RCC 7860 (cell line): ENCODE results near the gene SYT11.
"Not testable (repeated sequence)": the region's sequence is repeated elsewhere in the genome, so short reads cannot be mapped to it uniquely, and the experiment has no call there.

ENCODE experiments used
- DNase-seq: peaks from one replicate; pipeline ENCODE4 v3.0.0-alpha.2; 2015; ENCODE audit warnings: low spot score
- FAIRE-seq: peaks from 2 replicates; lab custom pipeline; 2012; peaks lifted over from hg19 to GRCh38; lab: Jason Lieb, UNC

The SYT11 gene

GRCh38 chr1:155895617-155896016, 36.2 kb downstream of the SYT11 start:
- DNase-seq, FAIRE-seq: not testable (repeated sequence)

- DNase-seq, FAIRE-seq: not testable (repeated sequence)
Measured at GRCh38 chr1:155896476-155896875, 37.1 kb downstream of the SYT11 start.

- DNase-seq, result no peak
- FAIRE-seq, result no peak
Measured at GRCh38 chr1:155897746-155898145, 38.4 kb downstream of the SYT11 start.

- DNase-seq, result no peak
- FAIRE-seq, result no peak
Measured at GRCh38 chr1:155898888-155899287, 39.5 kb downstream of the SYT11 start.

- FAIRE-seq, result no peak
- no peak for DNase-seq
Measured at GRCh38 chr1:155899683-155900082, 40.3 kb downstream of the SYT11 start.

GRCh38 chr1:155900161-155900560, 40.8 kb downstream of the SYT11 start:
- DNase-seq (no peak), FAIRE-seq (no peak)

- FAIRE-seq, result no peak
- DNase-seq, result no peak
Measured at GRCh38 chr1:155904261-155904660, 44.9 kb downstream of the SYT11 start.

GRCh38 chr1:155909894-155910293, 50.5 kb downstream of the SYT11 start:
- peak; percentile 36 for FAIRE-seq

GRCh38 chr1:155910621-155911121, 51.3 kb downstream of the SYT11 start:
- DNase-seq (peak; percentile 20), FAIRE-seq (no peak)

More at GRCh38 chr1:155909894-155910293, 50.5 kb downstream of the SYT11 start:
- DNase-seq, result peak; percentile 40

- DNase-seq (peak; percentile 75), FAIRE-seq (peak; percentile 76)
Measured at GRCh38 chr1:155911156-155912055, 52.0 kb downstream of the SYT11 start, which contains the start of gene RIT1. Gene RIT1 (minus strand): TSS chr1:155911349. CDS start chr1:155910761, 588 bp downstream.

- DNase-seq (no peak), FAIRE-seq (no peak)
Measured at GRCh38 chr1:155912056-155912536, 52.7 kb downstream of the SYT11 start.

GRCh38 chr1:155913969-155914757, 54.8 kb downstream of the SYT11 start:
- DNase-seq (no peak), FAIRE-seq (no peak)

- FAIRE-seq (no peak), DNase-seq (no peak)
Measured at GRCh38 chr1:155918660-155919059, 59.3 kb downstream of the SYT11 start.

- DNase-seq (no peak), FAIRE-seq (no peak)
Measured at GRCh38 chr1:155919801-155920200, 60.4 kb downstream of the SYT11 start.

- DNase-seq (no peak), FAIRE-seq (no peak)
Measured at GRCh38 chr1:155920717-155921116, 61.4 kb downstream of the SYT11 start.

GRCh38 chr1:155925506-155925905, 66.1 kb downstream of the SYT11 start:
- DNase-seq (no peak), FAIRE-seq (no peak)

GRCh38 chr1:155929057-155929456, 69.7 kb downstream of the SYT11 start:
- FAIRE-seq (no peak), DNase-seq (no peak)

GRCh38 chr1:155930725-155931124, 71.4 kb downstream of the SYT11 start:
- DNase-seq, FAIRE-seq: not testable (repeated sequence)

- FAIRE-seq (no peak), DNase-seq (peak; percentile 14)
Measured at GRCh38 chr1:155931332-155932038, 72.1 kb downstream of the SYT11 start.

GRCh38 chr1:155932081-155932480, 72.7 kb downstream of the SYT11 start:
- FAIRE-seq (no peak), DNase-seq (peak; percentile 8)
